Endothelial cell of umbilical vein (primary cell): ENCODE data around the gene VPS25. TPM values are rescaled to one million over a fixed set of nuclear protein-coding genes. Genes with fewer than 3 reads are reported as not detected.

ENCODE experiments used
- BruUV-seq: library from RNA; stranded (reverse); fragments of 400-500 nt; replicated peaks from 2 replicates; lab custom pipeline; 2021; lab: Mats Ljungman, UMichigan
- CTCF ChIA-PET: fragments of 300-600, 350-600 bp; sonication (Branson Sonifier 250); formaldehyde crosslinking; loops from one replicate; lab custom pipeline; 2021; ENCODE audit warnings: antibody characterized with exemption, inconsistent platforms; lab: Charles Lee
- POLR2A ChIA-PET: fragments of 300-600, 350-600 bp; sonication (Branson Sonifier 250); formaldehyde crosslinking; loops from one replicate; lab custom pipeline; 2021; ENCODE audit warnings: antibody characterized with exemption, inconsistent platforms; lab: Charles Lee
- DNase-seq: peaks from one replicate; pipeline ENCODE4 v3.0.0-alpha.2; 2011; ENCODE audit warnings: low read depth, low spot score
- FAIRE-seq: peaks from 2 replicates; lab custom pipeline; 2011; peaks lifted over from hg19 to GRCh38; lab: Jason Lieb, UNC
- H2AFZ ChIP-seq: 2 replicates; pipeline ENCODE4 v1.6.0; 2012; ENCODE audit warnings: low read depth, low read length, control low read depth, inconsistent platforms
- H3K27ac ChIP-seq: 2 replicates; pipeline ENCODE4 v1.5.1; 2011; ENCODE audit warnings: low read depth, mild to moderate bottlenecking, control low read depth, low read length, moderate library complexity; ENCODE audit not compliant: insufficient read depth
- H3K27me3 ChIP-seq, 2 experiments: 2 replicates each; pipeline versions ENCODE4 v1.6.0 to v1.6.1; 2011; ENCODE audit warnings: low read length in 2 of 2, mixed read lengths in 1 of 2; ENCODE audit not compliant: control insufficient read depth in 2 of 2, insufficient read depth in 2 of 2
- H3K36me3 ChIP-seq, 2 experiments: 2 replicates in 1 of 2; 3 replicates in 1 of 2; pipeline ENCODE4 v1.5.1; 2011; ENCODE audit warnings: low read length in 2 of 2, mild to moderate bottlenecking in 1 of 2, moderate library complexity in 1 of 2; ENCODE audit not compliant: control insufficient read depth in 2 of 2, insufficient read depth in 2 of 2; ENCODE audit errors: extremely low read depth in 1 of 2
- H3K4me1 ChIP-seq: 3 replicates; pipeline ENCODE4 v1.5.1; 2011; ENCODE audit warnings: mild to moderate bottlenecking, low read length; ENCODE audit not compliant: control insufficient read depth, insufficient read depth; ENCODE audit errors: extremely low read depth
- H3K4me2 ChIP-seq: 2 replicates; pipeline ENCODE4 v1.6.1; 2011; ENCODE audit warnings: low read length, control low read depth, mixed read lengths; ENCODE audit not compliant: insufficient read depth
- H3K4me3 ChIP-seq, 3 experiments: fragments of 200-600 bp in 1 of 3; sonication (generic), shearing (Covaris generic) in 1 of 3; replicated peaks in 1 of 3; 2 replicates each; pipeline ENCODE4 v1.5.1; 2011 to 2016; ENCODE audit warnings: control low read depth in 3 of 3, low read length in 3 of 3, mild to moderate bottlenecking in 2 of 3, inconsistent platforms in 1 of 3, low read depth in 1 of 3, moderate library complexity in 1 of 3; ENCODE audit not compliant: insufficient read depth in 1 of 3
- H3K79me2 ChIP-seq: 2 replicates; pipeline ENCODE4 v1.6.0; 2012; ENCODE audit warnings: low read length, inconsistent platforms; ENCODE audit not compliant: control insufficient read depth, insufficient read depth
- H3K9ac ChIP-seq: replicated peaks from 2 replicates; pipeline ENCODE3; 2011; ENCODE audit warnings: low read length, control low read depth; ENCODE audit not compliant: insufficient read depth; ENCODE audit errors: extremely low read depth
- H3K9me1 ChIP-seq: replicated peaks from 3 replicates; pipeline ENCODE4 v1.6.0; 2011; ENCODE audit warnings: mild to moderate bottlenecking, low read length; ENCODE audit not compliant: control insufficient read depth, insufficient read depth; ENCODE audit errors: extremely low read depth
- H3K9me3 ChIP-seq: replicated peaks from 2 replicates; pipeline ENCODE4 v1.5.1; 2012; ENCODE audit warnings: low read length, inconsistent platforms; ENCODE audit not compliant: control insufficient read depth, insufficient read depth
- H4K20me1 ChIP-seq: replicated peaks from 2 replicates; pipeline ENCODE3; 2011; ENCODE audit warnings: mild to moderate bottlenecking, low read length; ENCODE audit not compliant: control insufficient read depth, insufficient read depth; ENCODE audit errors: extremely low read depth
- CTCF ChIP-seq, 2 donors: IDR thresholded peaks; 1 replicate in 1 of 2; 2 replicates in 1 of 2; pipeline ENCODE4 v1.5.1; 2011; ENCODE audit warnings: low read length in 2 of 2, mild to moderate bottlenecking in 2 of 2, moderate library complexity in 2 of 2, control low read depth in 1 of 2, inconsistent platforms in 1 of 2, low read depth in 1 of 2; ENCODE audit not compliant: insufficient read depth in 1 of 2; ENCODE audit errors: extremely low read depth in 1 of 2
- EZH2 ChIP-seq: IDR thresholded peaks from 2 replicates; pipeline ENCODE4 v1.6.1; 2012; ENCODE audit warnings: borderline replicate concordance, low read depth, mild to moderate bottlenecking, moderate library complexity, low read length, inconsistent platforms; ENCODE audit not compliant: severe bottlenecking
- FOS ChIP-seq: IDR thresholded peaks from 2 replicates; pipeline ENCODE4 v1.6.1; 2011; ENCODE audit warnings: mild to moderate bottlenecking, low read length, moderate library complexity, borderline replicate concordance; ENCODE audit not compliant: insufficient read depth
- GATA2 ChIP-seq: IDR thresholded peaks from 2 replicates; pipeline ENCODE4 v1.7.0; 2011; ENCODE audit warnings: low read depth, mild to moderate bottlenecking, moderate library complexity, mixed read lengths, low read length; ENCODE audit not compliant: insufficient read length, insufficient read depth
- JUN ChIP-seq: IDR thresholded peaks from 2 replicates; pipeline ENCODE4 v1.6.1; 2011; ENCODE audit warnings: borderline replicate concordance, low read depth; ENCODE audit not compliant: insufficient read length, insufficient read depth
- MYC ChIP-seq: IDR thresholded peaks from one replicate; pipeline ENCODE4 v1.6.1; 2011; ENCODE audit warnings: mild to moderate bottlenecking, low read depth, low read length
- POLR2A ChIP-seq: IDR thresholded peaks from 2 replicates; pipeline ENCODE4 v1.6.1; 2012; ENCODE audit warnings: low read depth, mild to moderate bottlenecking, control low read depth, low read length
- POLR2AphosphoS5 ChIP-seq: IDR thresholded peaks from 2 replicates; pipeline ENCODE4 v1.6.1; 2012; ENCODE audit warnings: low read depth, mild to moderate bottlenecking, control low read depth, low read length, moderate library complexity; ENCODE audit not compliant: insufficient read depth
- dilution Hi-C: fragments of 300-500 bp; cut with MboI; formaldehyde crosslinking; loops from one replicate; pipeline ENCODE4 v1.15.0; 2019; ENCODE audit warnings: low sequenced_read_pairs; ENCODE audit not compliant: extremely low pct_ligation_motif_present
- intact Hi-C: fragments of 100-400 bp; cut with micrococcal nuclease; formaldehyde crosslinking; loops from one replicate; pipeline ENCODE4 v1.10.0; 2022
- polyA plus RNA-seq, 4 experiments: library from polyadenylated mRNA; depleted of rRNA in 3 of 4; stranded (reverse) in 3 of 4; unstranded in 1 of 4; fragments of >200 nt; gene quantifications; 2 replicates each; pipeline versions ENCODE4 v1.2.1 to v1.2.3, GENCODE V29; 2011 to 2012; ENCODE audit warnings: missing spikeins in 1 of 4
- total RNA-seq: library from RNA; stranded (reverse); gene quantifications from 2 replicates; pipeline ENCODE4 v1.2.3, GENCODE V29; 2021
- TF ChIP-seq, protein P1 (sequence below): IDR thresholded peaks from 2 replicates; pipeline ENCODE4 v1.6.1; 2011; ENCODE audit not compliant: insufficient read depth, insufficient read length

Gene VPS25
- total and polyA plus RNA-seq, 2 donors (not counting 3 experiments of a cell fraction or from before 2014, with no cell fraction given) = 45.0 to 86.8 TPM

DNA sequence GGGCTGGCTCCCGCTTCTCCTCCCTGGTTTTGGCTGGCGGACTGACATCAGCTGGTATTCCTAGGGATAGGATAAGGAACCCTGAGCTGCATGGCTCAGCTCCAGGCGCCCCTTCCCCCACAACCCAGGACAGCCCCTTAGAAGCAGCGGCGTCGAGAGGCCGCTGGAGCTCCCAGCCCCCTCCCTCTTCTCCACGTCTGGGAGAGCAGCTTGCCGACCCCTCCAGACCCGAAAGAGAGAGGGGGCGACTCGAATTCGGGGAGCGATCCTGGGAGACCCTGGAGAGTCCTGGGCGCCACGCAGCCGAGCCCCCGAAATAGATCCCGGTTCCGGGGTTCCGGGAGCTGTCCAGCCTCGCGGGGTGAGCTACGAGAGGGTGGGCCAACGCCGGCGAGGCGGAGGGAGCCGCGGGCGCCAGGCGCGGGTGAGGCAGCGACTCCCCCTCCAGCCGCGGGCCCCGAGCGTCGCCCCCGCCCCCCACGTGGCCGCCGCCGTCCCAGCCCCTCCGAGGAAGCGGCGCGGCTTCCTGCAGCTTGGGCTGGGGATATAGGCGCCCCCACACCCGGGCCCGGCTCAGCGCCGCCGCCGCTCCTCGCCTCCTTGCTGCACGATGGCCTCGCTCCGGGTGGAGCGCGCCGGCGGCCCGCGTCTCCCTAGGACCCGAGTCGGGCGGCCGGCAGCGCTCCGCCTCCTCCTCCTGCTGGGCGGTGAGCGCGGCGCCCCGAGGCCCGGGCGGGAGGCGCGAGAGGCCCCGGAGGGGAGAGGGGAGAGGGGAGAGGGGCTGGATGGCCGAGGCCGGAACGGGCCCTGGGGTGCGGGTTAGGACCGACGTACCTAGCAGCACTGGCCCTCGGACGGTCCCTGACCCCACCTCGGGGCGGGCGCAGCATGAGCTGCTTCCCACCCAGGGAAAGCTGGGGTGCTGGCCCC is 12.3 kb upstream of the VPS25 start, which contains the start of gene RAMP2:
Gene RAMP2 (plus strand): TSS at position 576 of the 930 bp plus-strand sequence. CDS start 35 bp downstream, at position 611.
- intact Hi-C loops (no loop called here), dilution Hi-C loops (no loop called here)
- ChIA-PET CTCF (interaction anchor here (1.0 to 3.8 kb wide), 5 partner anchors 11 to 183 kb away, joined by 3 to 12 read pairs (median 4); partner anchors contain the start of genes BECN1 and VPS25), POLR2A (interaction anchor here (1.0 to 1.2 kb wide), 2 partner anchors 12 to 20 kb away, joined by 3 read pairs; partner anchors contain the start of genes VPS25 and WNK4)
- no peak within 1 kb of the TSS for H3K27ac ChIP-seq
- FAIRE-seq (no peak), DNase-seq (peak; percentile 28)
- no peaks in the 10 kb centered on the region for H3K79me2 ChIP-seq
- peak within 1 kb of the TSS; percentile 76 for H2AFZ ChIP-seq
- H3K9me3 ChIP-seq = no peaks in the 10 kb centered on the region
- no peaks in the 10 kb centered on the region for H4K20me1 ChIP-seq
- peak within 1 kb of the TSS; percentile 10 to 67 (median 14) for H3K4me3 ChIP-seq
- H3K4me1 ChIP-seq = peaks cover 39% of the 10 kb centered on the region
- TF ChIP-seq MYC (no peak), POLR2AphosphoS5 (peak; percentile 35)
- no peaks in the 10 kb centered on the region for H3K9me1 ChIP-seq
- no TSS peak for BruUV-seq
- H3K4me2 ChIP-seq = peak within 1 kb of the TSS; percentile 46
- no peaks in the 10 kb centered on the region for H3K36me3 ChIP-seq
- peaks cover 0 to 3% of the 10 kb centered on the region in 2 experiments for H3K27me3 ChIP-seq
- H3K9ac ChIP-seq = peak within 1 kb of the TSS; percentile 49

- dilution Hi-C loops = no loop called here
- H3K4me2 ChIP-seq = peak overlapping the region; percentile 46
- ChIA-PET POLR2A (interaction anchor here (1.0 kb wide), 1 partner anchor 19 kb away, joined by 3 read pairs; the partner anchor contains the start of gene WNK4), CTCF (interaction anchor here (0.6 to 3.8 kb wide), 6 partner anchors 12 to 246 kb away, joined by 3 to 53 read pairs (median 21); partner anchors contain the start of genes BECN1, EZH1, VPS25 and WNK4)
- H3K9ac ChIP-seq = peak overlapping the region; percentile 49
- intact Hi-C loops = no loop called here
- H3K27ac ChIP-seq = no peak overlapping the region
- TF ChIP-seq GATA2 (no peak), POLR2A (no peak), JUN (no peak), MYC (no peak), EZH2 (no peak), FOS (no peak), CTCF (IDR thresholded peaks at IDR 0.05; ENCODE audit: extremely low read depth in 1 of 2, insufficient read depth in 1 of 2, low read depth in 1 of 2, low read length in 2 of 2) (no peak), POLR2AphosphoS5 (no peak)
- TF ChIP-seq, protein P1, sequence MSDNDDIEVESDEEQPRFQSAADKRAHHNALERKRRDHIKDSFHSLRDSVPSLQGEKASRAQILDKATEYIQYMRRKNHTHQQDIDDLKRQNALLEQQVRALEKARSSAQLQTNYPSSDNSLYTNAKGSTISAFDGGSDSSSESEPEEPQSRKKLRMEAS = no peak
- peak overlapping the region in 2 of 3 experiments; percentile 10 to 67 for H3K4me3 ChIP-seq
- peak overlapping the region; percentile 76 for H2AFZ ChIP-seq
- FAIRE-seq (no peak), DNase-seq (no peak)
- H4K20me1 ChIP-seq = no peaks in the 10 kb centered on the region
- H3K9me1 ChIP-seq = no peaks in the 10 kb centered on the region
- peaks cover 0 to 3% of the 10 kb centered on the region in 2 experiments for H3K27me3 ChIP-seq
- no TSS peak for BruUV-seq
- no peaks in the 10 kb centered on the region for H3K36me3 ChIP-seq
- peaks cover 39% of the 10 kb centered on the region for H3K4me1 ChIP-seq
- no peaks in the 10 kb centered on the region for H3K79me2 ChIP-seq
- no peaks in the 10 kb centered on the region for H3K9me3 ChIP-seq
Measured at GRCh38 chr17:42761638-42762037, 11.6 kb upstream of the VPS25 start.
